HepG2 (cell line): ENCODE measurements around the gene TBL3.

Experiments
- FOXK1 ChIP-seq: sonication (generic); formaldehyde crosslinking; IDR thresholded peaks from 2 replicates; pipeline ENCODE4 v1.4.0; 2020; ENCODE audit warnings: low read depth, missing genetic modification reagents, borderline replicate concordance
- REXO4 ChIP-seq: sonication (generic); formaldehyde crosslinking; IDR thresholded peaks from 2 replicates; pipeline ENCODE4 v1.8.0; 2022; ENCODE audit warnings: missing genetic modification reagents, mild to moderate bottlenecking, borderline replicate concordance
- RFX1 ChIP-seq: fragments of 450-650 bp; IDR thresholded peaks from 2 replicates; pipeline ENCODE4 v1.6.1; 2017
- ZNF777 ChIP-seq: sonication (generic); formaldehyde crosslinking; IDR thresholded peaks from 2 replicates; pipeline ENCODE4 v1.4.0; 2020; ENCODE audit warnings: missing genetic modification reagents
- ZNF891 ChIP-seq: sonication (generic); formaldehyde crosslinking; IDR thresholded peaks from 2 replicates; pipeline ENCODE4 v1.5.0; 2020; ENCODE audit warnings: mild to moderate bottlenecking, missing genetic modification reagents
- TF ChIP-seq, protein P1 (sequence below): sonication (generic); formaldehyde crosslinking; IDR thresholded peaks from 2 replicates; pipeline ENCODE4 v1.4.0; 2020; ENCODE audit warnings: missing genetic modification reagents
- TF ChIP-seq, protein P2 (sequence below): sonication (generic); formaldehyde crosslinking; IDR thresholded peaks from 2 replicates; pipeline ENCODE4 v1.5.0; 2020; ENCODE audit warnings: missing genetic modification reagents

- TF ChIP-seq RFX1 (no peak), ZNF891 (no peak), ZNF777 (CRISPR knock-in tag) (no peak), REXO4 (CRISPR knock-in tag) (no peak), FOXK1 (CRISPR knock-in tag) (no peak)
- TF ChIP-seq, protein P1, sequence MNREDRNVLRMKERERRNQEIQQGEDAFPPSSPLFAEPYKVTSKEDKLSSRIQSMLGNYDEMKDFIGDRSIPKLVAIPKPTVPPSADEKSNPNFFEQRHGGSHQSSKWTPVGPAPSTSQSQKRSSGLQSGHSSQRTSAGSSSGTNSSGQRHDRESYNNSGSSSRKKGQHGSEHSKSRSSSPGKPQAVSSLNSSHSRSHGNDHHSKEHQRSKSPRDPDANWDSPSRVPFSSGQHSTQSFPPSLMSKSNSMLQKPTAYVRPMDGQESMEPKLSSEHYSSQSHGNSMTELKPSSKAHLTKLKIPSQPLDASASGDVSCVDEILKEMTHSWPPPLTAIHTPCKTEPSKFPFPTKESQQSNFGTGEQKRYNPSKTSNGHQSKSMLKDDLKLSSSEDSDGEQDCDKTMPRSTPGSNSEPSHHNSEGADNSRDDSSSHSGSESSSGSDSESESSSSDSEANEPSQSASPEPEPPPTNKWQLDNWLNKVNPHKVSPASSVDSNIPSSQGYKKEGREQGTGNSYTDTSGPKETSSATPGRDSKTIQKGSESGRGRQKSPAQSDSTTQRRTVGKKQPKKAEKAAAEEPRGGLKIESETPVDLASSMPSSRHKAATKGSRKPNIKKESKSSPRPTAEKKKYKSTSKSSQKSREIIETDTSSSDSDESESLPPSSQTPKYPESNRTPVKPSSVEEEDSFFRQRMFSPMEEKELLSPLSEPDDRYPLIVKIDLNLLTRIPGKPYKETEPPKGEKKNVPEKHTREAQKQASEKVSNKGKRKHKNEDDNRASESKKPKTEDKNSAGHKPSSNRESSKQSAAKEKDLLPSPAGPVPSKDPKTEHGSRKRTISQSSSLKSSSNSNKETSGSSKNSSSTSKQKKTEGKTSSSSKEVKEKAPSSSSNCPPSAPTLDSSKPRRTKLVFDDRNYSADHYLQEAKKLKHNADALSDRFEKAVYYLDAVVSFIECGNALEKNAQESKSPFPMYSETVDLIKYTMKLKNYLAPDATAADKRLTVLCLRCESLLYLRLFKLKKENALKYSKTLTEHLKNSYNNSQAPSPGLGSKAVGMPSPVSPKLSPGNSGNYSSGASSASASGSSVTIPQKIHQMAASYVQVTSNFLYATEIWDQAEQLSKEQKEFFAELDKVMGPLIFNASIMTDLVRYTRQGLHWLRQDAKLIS (CRISPR knock-in tag) = no peak
- TF ChIP-seq, protein P2, sequence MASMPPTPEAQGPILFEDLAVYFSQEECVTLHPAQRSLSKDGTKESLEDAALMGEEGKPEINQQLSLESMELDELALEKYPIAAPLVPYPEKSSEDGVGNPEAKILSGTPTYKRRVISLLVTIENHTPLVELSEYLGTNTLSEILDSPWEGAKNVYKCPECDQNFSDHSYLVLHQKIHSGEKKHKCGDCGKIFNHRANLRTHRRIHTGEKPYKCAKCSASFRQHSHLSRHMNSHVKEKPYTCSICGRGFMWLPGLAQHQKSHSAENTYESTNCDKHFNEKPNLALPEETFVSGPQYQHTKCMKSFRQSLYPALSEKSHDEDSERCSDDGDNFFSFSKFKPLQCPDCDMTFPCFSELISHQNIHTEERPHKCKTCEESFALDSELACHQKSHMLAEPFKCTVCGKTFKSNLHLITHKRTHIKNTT (CRISPR knock-in tag) = no peak
Measured at GRCh38 chr16:1991135-1991551, 19.3 kb downstream of the TBL3 start.
